H9 (cell line): Measurements from ENCODE around the gene GRIFIN. TPM values are rescaled to one million over a fixed set of nuclear protein-coding genes. Genes with fewer than 3 reads are reported as not detected.
A peak's percentile ranks its signal among the peaks of the same experiment; 100 is the strongest.

ENCODE experiments used
- DNase-seq: peaks from one replicate; pipeline ENCODE4 v3.0.0-alpha.2; 2017
- H2AFZ ChIP-seq: one replicate; pipeline ENCODE4 v1.6.1; 2013; ENCODE audit warnings: mild to moderate bottlenecking, low read length, control low read depth, moderate library complexity
- H2AK5ac ChIP-seq: 2 replicates; pipeline ENCODE4 v1.6.1; 2013; ENCODE audit warnings: low read length, control low read depth, mixed read lengths; ENCODE audit not compliant: insufficient read length
- H2BK120ac ChIP-seq: one replicate; pipeline ENCODE4 v1.6.1; 2013; ENCODE audit warnings: low read depth, mild to moderate bottlenecking, low read length, control low read depth, inconsistent platforms; ENCODE audit not compliant: poor library complexity, severe bottlenecking
- H2BK12ac ChIP-seq: 2 replicates; pipeline ENCODE4 v1.6.1; 2013; ENCODE audit warnings: low read length, control low read depth, mixed read lengths, low read depth; ENCODE audit not compliant: insufficient read length
- H2BK15ac ChIP-seq: 2 replicates; pipeline ENCODE4 v1.6.1; 2013; ENCODE audit warnings: low read depth, low read length, control low read depth
- H2BK20ac ChIP-seq: one replicate; pipeline ENCODE4 v1.6.1; 2013; ENCODE audit warnings: low read depth, mild to moderate bottlenecking, low read length, control low read depth, inconsistent platforms; ENCODE audit not compliant: poor library complexity, severe bottlenecking
- H2BK5ac ChIP-seq: 2 replicates; pipeline ENCODE4 v1.6.1; 2013; ENCODE audit warnings: low read length, control low read depth, mixed read lengths; ENCODE audit not compliant: insufficient read length
- H3K14ac ChIP-seq: 2 replicates; pipeline ENCODE4 v1.6.1; 2013; ENCODE audit warnings: low read length, control low read depth; ENCODE audit not compliant: insufficient read depth
- H3K18ac ChIP-seq: 2 replicates; pipeline ENCODE4 v1.6.1; 2013; ENCODE audit warnings: low read depth, mild to moderate bottlenecking, mixed read lengths, low read length, control low read depth; ENCODE audit not compliant: insufficient read length
- H3K23ac ChIP-seq: 2 replicates; pipeline ENCODE4 v1.6.1; 2013; ENCODE audit warnings: low read length, control low read depth, mixed read lengths, low read depth; ENCODE audit not compliant: insufficient read length
- H3K23me2 ChIP-seq: 2 replicates; pipeline ENCODE4 v1.6.1; 2013; ENCODE audit warnings: low read depth, mild to moderate bottlenecking, mixed read lengths, low read length, control low read depth; ENCODE audit not compliant: insufficient read length, poor library complexity, severe bottlenecking
- H3K27ac ChIP-seq: 2 replicates; pipeline ENCODE4 v1.5.1; 2013; ENCODE audit warnings: low read length, control low read depth, mixed read lengths, low read depth; ENCODE audit not compliant: insufficient read length
- H3K27me3 ChIP-seq: 2 replicates; pipeline ENCODE4 v1.6.1; 2013; ENCODE audit warnings: low read length, control low read depth, inconsistent platforms; ENCODE audit not compliant: insufficient read depth
- H3K4ac ChIP-seq: 2 replicates; pipeline ENCODE4 v1.6.1; 2013; ENCODE audit warnings: low read depth, mild to moderate bottlenecking, control low read depth, inconsistent platforms, low read length, moderate library complexity
- H3K4me1 ChIP-seq: 2 replicates; pipeline ENCODE4 v1.6.1; 2013; ENCODE audit warnings: low read length, control low read depth, inconsistent platforms; ENCODE audit not compliant: insufficient read depth
- H3K4me2 ChIP-seq: 2 replicates; pipeline ENCODE4 v1.6.1; 2013; ENCODE audit warnings: low read length, control low read depth, mixed read lengths; ENCODE audit not compliant: insufficient read length, insufficient read depth
- H3K56ac ChIP-seq: 2 replicates; pipeline ENCODE4 v1.6.1; 2013; ENCODE audit warnings: low read depth, mild to moderate bottlenecking, mixed read lengths, low read length, control low read depth; ENCODE audit not compliant: insufficient read length
- H3K79me1 ChIP-seq: 2 replicates; pipeline ENCODE4 v1.6.1; 2013; ENCODE audit warnings: low read depth, mild to moderate bottlenecking, moderate library complexity, low read length, control low read depth, inconsistent platforms; ENCODE audit not compliant: insufficient read depth, poor library complexity, severe bottlenecking
- H3K79me2 ChIP-seq: 2 replicates; pipeline ENCODE4 v1.6.1; 2013; ENCODE audit warnings: low read length, control low read depth, inconsistent platforms; ENCODE audit not compliant: insufficient read depth
- H3K9ac ChIP-seq: 2 replicates; pipeline ENCODE4 v1.6.1; 2013; ENCODE audit warnings: low read length, control low read depth, mixed read lengths; ENCODE audit not compliant: insufficient read length; ENCODE audit errors: extremely low read depth
- H3K9me3 ChIP-seq: one replicate; pipeline ENCODE4 v1.6.1; 2013; ENCODE audit warnings: low read depth, low read length, inconsistent platforms; ENCODE audit not compliant: control insufficient read depth
- H3T11ph ChIP-seq: one replicate; pipeline ENCODE4 v1.6.1; 2013; ENCODE audit warnings: mild to moderate bottlenecking, low read length, control low read depth, inconsistent platforms
- H4K20me1 ChIP-seq: one replicate; pipeline ENCODE4 v1.6.1; 2013; ENCODE audit not compliant: control insufficient read depth, insufficient read length, insufficient read depth
- H4K5ac ChIP-seq: 2 replicates; pipeline ENCODE4 v1.6.1; 2013; ENCODE audit warnings: low read depth, mild to moderate bottlenecking, mixed read lengths, low read length, control low read depth; ENCODE audit not compliant: insufficient read length
- H4K8ac ChIP-seq: replicated peaks from 2 replicates; pipeline ENCODE4 v1.6.1; 2013; ENCODE audit warnings: low read length, control low read depth, mixed read lengths, low read depth; ENCODE audit not compliant: insufficient read length
- H4K91ac ChIP-seq: 2 replicates; pipeline ENCODE4 v1.6.1; 2013; ENCODE audit warnings: low read depth, mild to moderate bottlenecking, moderate library complexity, mixed read lengths, low read length, control low read depth; ENCODE audit not compliant: insufficient read length
- H3K27ac Mint-ChIP-seq, 3 experiments: 2 replicates in 2 of 3; 3 replicates in 1 of 3; pipeline ENCODE4 v1.8.0; 2020 to 2021; ENCODE audit warnings: mixed read lengths in 3 of 3, mild to moderate bottlenecking in 1 of 3, moderate library complexity in 1 of 3
- H3K27me3 Mint-ChIP-seq: 2 replicates; pipeline ENCODE4 v1.8.0; 2021; ENCODE audit warnings: low read depth, mild to moderate bottlenecking, moderate library complexity, mixed read lengths
- H3K36me3 Mint-ChIP-seq, 3 experiments: 2 replicates in 2 of 3; 3 replicates in 1 of 3; pipeline ENCODE4 v1.8.0; 2020 to 2021; ENCODE audit warnings: low read depth in 3 of 3, mixed read lengths in 3 of 3; ENCODE audit not compliant: insufficient read depth in 1 of 3
- H3K4me1 Mint-ChIP-seq, 2 experiments: 2 replicates each; pipeline ENCODE4 v1.8.0; 2020; ENCODE audit warnings: mixed read lengths in 2 of 2
- H3K4me3 Mint-ChIP-seq, 2 experiments: 2 replicates in 1 of 2; 3 replicates in 1 of 2; pipeline ENCODE4 v1.8.0; 2020 to 2021; ENCODE audit warnings: mild to moderate bottlenecking in 2 of 2, mixed read lengths in 2 of 2, moderate library complexity in 1 of 2
- H3K9me3 Mint-ChIP-seq, 2 experiments: 2 replicates in 1 of 2; 3 replicates in 1 of 2; pipeline ENCODE4 v1.8.0; 2020; ENCODE audit warnings: mild to moderate bottlenecking in 2 of 2, mixed read lengths in 2 of 2, moderate library complexity in 1 of 2
- CTCF ChIP-seq: fragments of 200-600 bp; sonication (generic); conservative IDR thresholded peaks from 3 replicates; pipeline ENCODE4 v1.8.0; 2021; ENCODE audit warnings: antibody characterized with exemption, mild to moderate bottlenecking
- WGBS: extraction: QIAGEN DNeasy Blood & Tissue Kit; methylation state at CpG from one replicate; pipeline ENCODE4 v1.1.7; 2013; ENCODE audit warnings: missing lambda C conversion rate, low lambda C conversion rate, mixed read lengths; ENCODE audit not compliant: insufficient read length; ENCODE audit errors: extremely low coverage; 5-methylcytosine and 5-hydroxymethylcytosine counted together
- total RNA-seq: library from RNA; stranded (reverse); gene quantifications from 2 replicates; pipeline ENCODE4 v1.2.1, GENCODE V29; 2021

GRIFIN gene
- total RNA-seq, 1 experiment from 2014 or later, result not detected

- no peak overlapping the region for H2BK120ac ChIP-seq
- H3K23me2 ChIP-seq, result no peaks in the 10 kb centered on the region
- H3K14ac ChIP-seq, result no peak overlapping the region; the same call in 1 of the 2 replicates
- no peak overlapping the region for H3K23ac ChIP-seq
- no peak overlapping the region for H3T11ph ChIP-seq
- Mint-ChIP-seq H3K27ac (peak overlapping the region in 2 of 3 experiments; percentile 19 to 20; a peak in 1 of 7 replicates), H3K36me3 (peaks cover 0 to 29% (median 10%) of the 10 kb centered on the region in 3 experiments; a peak in 6 of 7 replicates), H3K4me1 (peaks cover 0 to 13% of the 10 kb centered on the region in 2 experiments; a peak in 2 of 4 replicates), H3K4me3 (no peak overlapping the region), H3K27me3 (no peaks in the 10 kb centered on the region), H3K9me3 (no peaks in the 10 kb centered on the region; a peak in 1 of 5 replicates)
- H4K5ac ChIP-seq, result no peak overlapping the region
- H2AK5ac ChIP-seq, result no peak overlapping the region
- H4K20me1 ChIP-seq, result no peaks in the 10 kb centered on the region
- H3K4me2 ChIP-seq, result no peak overlapping the region
- H2BK15ac ChIP-seq, result no peak overlapping the region
- no peak for DNase-seq
- H2BK20ac ChIP-seq, result no peak overlapping the region
- no peak overlapping the region for H3K56ac ChIP-seq
- H3K27ac ChIP-seq, result no peak overlapping the region
- H4K91ac ChIP-seq, result no peak overlapping the region
- no peaks in the 10 kb centered on the region for H3K9me3 ChIP-seq
- H3K79me2 ChIP-seq, result no peaks in the 10 kb centered on the region
- WGBS, result no CpG with 5 or more reads among the region's 21 CpGs
- H4K8ac ChIP-seq, result no peak overlapping the region
- no peak overlapping the region for H3K9ac ChIP-seq
- H2BK5ac ChIP-seq, result no peak overlapping the region
- H3K4ac ChIP-seq, result no peak overlapping the region
- H2BK12ac ChIP-seq, result no peak overlapping the region
- H3K79me1 ChIP-seq, result no peaks in the 10 kb centered on the region
- no peaks in the 10 kb centered on the region for H3K27me3 ChIP-seq
- TF ChIP-seq CTCF, result no peak
- no peak overlapping the region for H3K18ac ChIP-seq
- no peaks in the 10 kb centered on the region for H3K4me1 ChIP-seq
- no peak overlapping the region for H2AFZ ChIP-seq
Observed at GRCh38 chr7:2440608-2441245, 35.5 kb downstream of the GRIFIN start.
